ENCODE results near the gene HES5.
"Not testable (repeated sequence)": the region's sequence is repeated elsewhere in the genome, so short reads cannot be mapped to it uniquely, and the experiment has no call there.

Gene HES5

GRCh38 chr1:2554621-2555387 is 24.7 kb upstream of the HES5 start:
- Histone ChIP-seq H3K4me3 (peak overlapping the region; percentile 73), H3K27ac (peak overlapping the region; percentile 73 to 92)
- DNase-seq (ENCODE audit: low spot score): no peak
- TF ChIP-seq CTCF (IDR thresholded peaks at IDR 0.05): no peak

- Histone ChIP-seq H3K4me3 (no peak overlapping the region), H3K27ac (no peak overlapping the region)
- DNase-seq (ENCODE audit: low spot score): no peak
- TF ChIP-seq CTCF (IDR thresholded peaks at IDR 0.05): no peak
Observed at GRCh38 chr1:2553871-2554620, 24.0 kb upstream of the HES5 start.

- not testable (repeated sequence) for H3K4me3 ChIP-seq; H3K27ac ChIP-seq; DNase-seq (ENCODE audit: low spot score)
Observed at GRCh38 chr1:2553076-2553475, 23.0 kb upstream of the HES5 start.

GRCh38 chr1:2552189-2552588 is 22.1 kb upstream of the HES5 start:
- no peak overlapping the region for H3K27ac ChIP-seq
- no peak for DNase-seq (ENCODE audit: low spot score)
- H3K4me3 ChIP-seq: no peak overlapping the region
- TF ChIP-seq CTCF (IDR thresholded peaks at IDR 0.05): no peak

GRCh38 chr1:2551544-2551943 is 21.5 kb upstream of the HES5 start:
- DNase-seq (ENCODE audit: low spot score); H3K27ac ChIP-seq: not testable (repeated sequence)

GRCh38 chr1:2550309-2550861 is 20.3 kb upstream of the HES5 start:
- H3K27ac ChIP-seq: peak overlapping the region in 1 of 2 donors; percentile 71
- DNase-seq (ENCODE audit: low spot score); H3K4me3 ChIP-seq: not testable (repeated sequence)

More at GRCh38 chr1:2551544-2551943, 21.5 kb upstream of the HES5 start:
- H3K4me3 ChIP-seq: not testable (repeated sequence)

- H3K4me3 ChIP-seq: peak overlapping the region; percentile 85
- DNase-seq (ENCODE audit: low spot score): not testable (repeated sequence)
- H3K27ac ChIP-seq: peak overlapping the region; percentile 98 to 99
Observed at GRCh38 chr1:2549367-2550029, 19.4 kb upstream of the HES5 start.

GRCh38 chr1:2548068-2548589 is 18.1 kb upstream of the HES5 start:
- peak overlapping the region; percentile 85 for H3K4me3 ChIP-seq
- DNase-seq (ENCODE audit: low spot score): peak; percentile 89
- peak overlapping the region; percentile 98 to 99 for H3K27ac ChIP-seq
- peak; percentile 92 for TF ChIP-seq CTCF (IDR thresholded peaks at IDR 0.05)
